ENCODE results near the gene CCL26.

- TF ChIP-seq HOXA3 (CRISPR knock-in tag; IDR thresholded peaks at IDR 0.05) (no peak), CTCF (CRISPR knock-in tag; IDR thresholded peaks at IDR 0.05) (no peak), TERF1 (CRISPR knock-in tag; IDR thresholded peaks at IDR 0.05) (no peak), NFIC (IDR thresholded peaks at IDR 0.05; ENCODE audit: low read length) (no peak), POLR2A (IDR thresholded peaks at IDR 0.05; ENCODE audit: insufficient read depth in 1 of 2, low read depth in 2 of 2, low read length in 2 of 2) (no peak), MIXL1 (CRISPR knock-in tag; IDR thresholded peaks at IDR 0.05) (no peak), HOXA7 (CRISPR knock-in tag; IDR thresholded peaks at IDR 0.05) (no peak), YY1 (IDR thresholded peaks at IDR 0.05; ENCODE audit: insufficient read depth, insufficient replicate concordance, low read depth, low read length) (no peak), TEF (CRISPR knock-in tag; IDR thresholded peaks at IDR 0.05) (no peak), EZH2 (conservative IDR thresholded peaks at IDR 0.05; ENCODE audit: low read depth, low read length) (no peak), SMAD9 (CRISPR knock-in tag; IDR thresholded peaks at IDR 0.05) (no peak), NR2F6 (IDR thresholded peaks at IDR 0.05) (no peak), NR2F6 (CRISPR knock-in tag; IDR thresholded peaks at IDR 0.05) (no peak), CREB3 (CRISPR knock-in tag; IDR thresholded peaks at IDR 0.05) (no peak), ZNF557 (CRISPR knock-in tag; IDR thresholded peaks at IDR 0.05) (no peak)
These were observed 41.1 kb upstream of the CCL26 start for GRCh38 chr7:75813084-75813483.

Data from HepG2 (cell line).